ENCODE measurements around the gene AGAP2. TPM values are rescaled to one million over a fixed set of nuclear protein-coding genes. Genes with fewer than 3 reads are reported as not detected.
"Not testable (repeated sequence)": the region's sequence is repeated elsewhere in the genome, so short reads cannot be mapped to it uniquely, and the experiment has no call there.

Gene AGAP2
- total RNA-seq, 1 donor from 2014 or later, result 28.2 TPM

GRCh38 chr12:57724003-57724935, 14.3 kb downstream of the AGAP2 start:
- DNase-seq, result no peak
- intact Hi-C loops (cut with micrococcal nuclease), result no loop called here
- Mint-ChIP-seq H3K27me3 (no peaks in the 10 kb centered on the region), H3K9me3 (no peaks in the 10 kb centered on the region), H3K36me3 (ENCODE audit: low read depth) (peaks cover 39% of the 10 kb centered on the region), H3K27ac (peak overlapping the region; percentile 51), H3K4me1 (no peaks in the 10 kb centered on the region), H3K4me3 (no peak overlapping the region)

DNA sequence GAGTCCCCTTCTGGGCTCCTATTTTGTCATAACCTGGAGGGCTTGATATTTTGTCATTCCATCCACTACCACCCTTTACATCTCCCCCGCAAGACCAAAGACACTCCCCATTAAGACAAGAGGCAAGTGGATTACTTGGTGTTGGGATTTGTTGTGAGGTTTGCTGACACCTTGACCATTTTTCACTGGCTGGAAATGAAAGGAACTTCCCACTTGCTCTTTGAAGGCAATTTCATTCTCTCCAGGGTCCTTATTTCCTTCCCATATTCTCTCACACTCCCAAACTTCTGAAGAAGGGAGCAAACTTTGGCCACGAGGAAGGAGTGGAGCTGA, 14.9 kb downstream of the AGAP2 start:
- H3K9me3 Mint-ChIP-seq, result no peaks in the 10 kb centered on the region
- H3K36me3 Mint-ChIP-seq (ENCODE audit: low read depth), result peaks cover 42% of the 10 kb centered on the region
- H3K4me3 Mint-ChIP-seq, result no peak overlapping the region
- H3K27me3 Mint-ChIP-seq, result no peaks in the 10 kb centered on the region
- no peaks in the 10 kb centered on the region for H3K4me1 Mint-ChIP-seq
- H3K27ac Mint-ChIP-seq, result peak overlapping the region; percentile 17
- intact Hi-C loops (cut with micrococcal nuclease), result no loop called here
- DNase-seq, result no peak

DNA sequence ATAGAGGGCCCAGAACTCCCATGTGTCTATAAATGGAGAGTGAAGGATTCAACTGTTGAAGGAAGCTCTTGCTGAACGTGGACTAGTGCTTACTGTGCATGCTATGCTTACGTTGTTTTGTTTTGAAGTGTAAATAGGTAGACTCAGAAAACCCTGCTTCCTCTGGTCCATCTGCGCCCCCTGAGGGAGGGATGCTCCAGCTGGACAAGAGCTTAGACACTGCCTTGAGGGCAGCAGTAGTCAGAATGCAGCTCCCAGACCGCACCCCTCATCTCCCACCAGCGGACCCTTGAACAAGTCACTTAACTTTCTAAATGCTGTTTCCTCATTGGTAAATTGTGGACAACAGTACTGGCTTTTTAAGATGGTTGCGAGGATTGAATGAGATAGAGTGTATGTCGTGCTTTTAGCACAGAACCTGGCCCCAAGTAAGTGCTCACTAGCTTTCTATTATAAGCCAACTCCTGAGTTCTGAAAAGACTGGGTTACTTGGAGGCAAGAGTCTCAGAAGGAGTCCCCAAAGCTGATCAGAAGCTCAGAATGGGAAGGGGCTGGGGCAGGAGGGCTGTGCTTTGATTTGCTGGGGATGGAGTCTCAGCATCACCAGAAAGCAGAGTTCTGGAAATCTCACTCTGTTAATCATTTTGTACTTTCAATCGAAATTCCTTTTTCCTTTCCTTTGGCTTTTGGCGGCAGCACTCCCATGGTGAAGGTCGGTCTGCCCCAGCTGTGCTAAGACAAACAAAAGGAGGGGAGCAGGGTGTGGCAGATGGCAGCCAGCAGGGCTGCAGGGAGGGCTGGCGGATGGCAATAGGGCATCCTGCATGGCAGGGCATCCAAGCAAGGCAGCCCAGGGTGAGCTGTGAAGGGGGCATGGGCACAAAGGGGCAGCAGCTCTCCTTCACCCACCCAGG, 15.6 kb downstream of the AGAP2 start:
- Mint-ChIP-seq H3K9me3 (no peaks in the 10 kb centered on the region), H3K4me3 (no peak overlapping the region), H3K36me3 (ENCODE audit: low read depth) (peaks cover 43% of the 10 kb centered on the region), H3K4me1 (no peaks in the 10 kb centered on the region), H3K27me3 (no peaks in the 10 kb centered on the region), H3K27ac (no peak overlapping the region)
- DNase-seq, result no peak
- intact Hi-C loops (cut with micrococcal nuclease), result no loop called here

GRCh38 chr12:57721846-57722608, 16.5 kb downstream of the AGAP2 start:
- DNase-seq, H3K4me1 Mint-ChIP-seq: not testable (repeated sequence)
- H3K27ac Mint-ChIP-seq, result peak overlapping the region; percentile 10

DNA sequence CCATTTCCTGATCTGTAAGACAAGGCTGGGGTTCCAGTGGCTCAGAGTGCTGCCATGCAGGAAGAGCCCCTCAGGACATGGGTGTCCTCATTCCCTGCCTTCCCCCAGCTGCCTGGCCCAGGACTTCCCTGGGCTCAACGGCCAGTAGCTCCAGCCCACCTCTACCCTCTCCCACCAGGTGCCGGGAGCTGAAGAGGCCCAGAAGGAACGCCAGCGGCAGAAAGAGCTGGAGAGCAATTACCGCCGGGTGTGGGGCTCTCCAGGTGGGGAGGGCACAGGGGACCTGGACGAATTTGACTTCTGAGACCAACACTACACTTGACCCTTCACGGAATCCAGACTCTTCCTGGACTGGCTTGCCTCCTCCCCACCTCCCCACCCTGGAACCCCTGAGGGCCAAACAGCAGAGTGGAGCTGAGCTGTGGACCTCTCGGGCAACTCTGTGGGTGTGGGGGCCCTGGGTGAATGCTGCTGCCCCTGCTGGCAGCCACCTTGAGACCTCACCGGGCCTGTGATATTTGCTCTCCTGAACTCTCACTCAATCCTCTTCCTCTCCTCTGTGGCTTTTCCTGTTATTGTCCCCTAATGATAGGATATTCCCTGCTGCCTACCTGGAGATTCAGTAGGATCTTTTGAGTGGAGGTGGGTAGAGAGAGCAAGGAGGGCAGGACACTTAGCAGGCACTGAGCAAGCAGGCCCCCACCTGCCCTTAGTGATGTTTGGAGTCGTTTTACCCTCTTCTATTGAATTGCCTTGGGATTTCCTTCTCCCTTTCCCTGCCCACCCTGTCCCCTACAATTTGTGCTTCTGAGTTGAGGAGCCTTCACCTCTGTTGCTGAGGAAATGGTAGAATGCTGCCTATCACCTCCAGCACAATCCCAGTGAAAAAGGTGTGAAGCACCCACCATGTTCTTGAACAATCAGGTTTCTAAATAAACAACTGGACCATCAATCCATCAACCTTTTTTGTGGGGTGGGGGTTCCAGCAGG, 17.6 kb downstream of the AGAP2 start:
- intact Hi-C loops (cut with micrococcal nuclease), result no loop called here
- Mint-ChIP-seq H3K4me1 (no peaks in the 10 kb centered on the region), H3K9me3 (no peaks in the 10 kb centered on the region), H3K27ac (no peak overlapping the region), H3K36me3 (ENCODE audit: low read depth) (peaks cover 43% of the 10 kb centered on the region), H3K27me3 (no peaks in the 10 kb centered on the region), H3K4me3 (no peak overlapping the region)
- DNase-seq, result no peak

More at GRCh38 chr12:57721846-57722608, 16.5 kb downstream of the AGAP2 start:
- H3K36me3 Mint-ChIP-seq (ENCODE audit: low read depth), result peaks cover 43% of the 10 kb centered on the region
- H3K27me3 Mint-ChIP-seq; intact Hi-C loops (cut with micrococcal nuclease); H3K9me3 Mint-ChIP-seq; H3K4me3 Mint-ChIP-seq: not testable (repeated sequence)

DNA sequence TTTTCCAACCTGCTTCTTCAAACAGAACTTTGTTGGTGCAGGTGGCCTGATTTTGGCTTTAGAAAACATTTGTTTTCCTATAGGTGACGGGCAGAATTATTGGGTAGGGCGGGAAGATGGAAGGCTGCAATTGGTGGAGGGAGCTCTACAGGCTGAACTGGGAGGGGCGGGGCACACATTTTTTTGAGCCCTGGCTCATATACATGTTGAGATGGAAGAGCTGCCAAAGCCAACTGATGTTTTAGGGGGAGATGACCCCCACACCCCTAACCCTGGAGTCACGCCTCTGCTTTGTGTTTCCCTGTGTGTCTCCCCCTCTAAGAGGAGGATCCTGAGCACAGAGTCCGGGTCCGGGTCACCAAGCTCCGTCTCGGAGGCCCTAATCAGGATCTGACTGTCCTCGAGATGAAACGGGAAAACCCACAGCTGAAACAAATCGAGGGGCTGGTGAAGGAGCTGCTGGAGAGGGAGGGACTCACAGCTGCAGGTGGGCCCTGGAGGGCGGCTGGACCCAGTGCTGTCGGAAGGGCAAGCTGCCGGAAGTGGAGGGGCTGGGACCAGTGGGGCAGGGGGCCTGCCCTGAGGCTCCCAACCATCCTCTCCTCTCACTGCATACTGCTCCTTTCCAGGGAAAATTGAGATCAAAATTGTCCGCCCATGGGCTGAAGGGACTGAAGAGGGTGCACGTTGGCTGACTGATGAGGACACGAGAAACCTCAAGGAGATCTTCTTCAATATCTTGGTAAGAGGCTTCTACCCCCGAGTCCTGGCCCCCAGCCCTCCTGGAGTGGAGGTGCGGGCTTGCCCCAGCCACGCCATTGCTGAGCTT, 18.6 kb downstream of the AGAP2 start:
- no peak overlapping the region for H3K4me3 Mint-ChIP-seq
- H3K4me1 Mint-ChIP-seq, result no peaks in the 10 kb centered on the region
- H3K9me3 Mint-ChIP-seq, result no peaks in the 10 kb centered on the region
- H3K27ac Mint-ChIP-seq, result no peak overlapping the region
- intact Hi-C loops (cut with micrococcal nuclease), result no loop called here
- no peaks in the 10 kb centered on the region for H3K27me3 Mint-ChIP-seq
- DNase-seq, result no peak
- peaks cover 46% of the 10 kb centered on the region for H3K36me3 Mint-ChIP-seq (ENCODE audit: low read depth)

DNA sequence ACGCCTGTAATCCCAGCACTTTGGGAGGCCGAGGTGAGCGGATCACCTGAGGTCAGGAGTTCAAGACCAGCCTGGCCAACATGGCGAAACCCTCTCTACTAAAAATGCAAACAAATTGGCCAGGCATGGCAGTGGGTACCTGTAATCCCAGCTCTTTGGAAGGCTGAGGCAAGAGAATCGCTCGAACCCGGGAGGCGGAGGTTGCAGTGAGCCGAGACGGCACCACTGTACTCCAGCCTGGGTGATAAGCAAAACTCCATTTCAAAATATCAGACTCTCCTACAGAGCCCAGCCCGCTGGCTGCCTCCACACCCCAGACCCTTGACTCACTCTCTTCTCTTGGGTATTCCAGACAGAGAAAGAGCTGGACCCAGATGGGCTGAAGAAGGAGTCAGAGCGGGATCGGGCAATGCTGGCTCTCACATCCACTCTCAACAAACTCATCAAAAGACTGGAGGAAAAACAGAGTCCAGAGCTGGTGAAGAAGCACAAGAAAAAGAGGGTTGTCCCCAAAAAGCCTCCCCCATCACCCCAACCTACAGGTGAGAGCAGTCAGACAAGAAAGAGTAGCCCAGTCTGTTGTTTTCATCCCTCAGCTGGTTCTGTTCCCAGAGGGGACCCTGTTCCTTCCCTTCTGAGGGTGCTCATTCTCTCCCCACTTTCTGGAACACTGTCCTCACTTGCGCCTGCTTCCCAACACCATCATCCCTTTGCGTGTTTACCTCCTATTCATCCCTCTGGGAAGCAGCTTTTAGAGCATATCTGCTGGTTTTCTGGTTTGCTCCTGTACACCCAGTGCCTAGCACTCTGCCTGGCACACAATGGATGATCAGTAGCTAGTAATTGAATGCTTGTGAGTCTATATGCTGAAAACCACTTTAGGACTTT, 19.7 kb downstream of the AGAP2 start:
- peaks cover 43% of the 10 kb centered on the region for H3K36me3 Mint-ChIP-seq (ENCODE audit: low read depth)
- no peak overlapping the region for H3K27ac Mint-ChIP-seq
- no peaks in the 10 kb centered on the region for H3K9me3 Mint-ChIP-seq
- intact Hi-C loops (cut with micrococcal nuclease), result no loop called here
- H3K4me1 Mint-ChIP-seq, result no peaks in the 10 kb centered on the region
- H3K27me3 Mint-ChIP-seq, result no peaks in the 10 kb centered on the region
- H3K4me3 Mint-ChIP-seq, result no peak overlapping the region
- DNase-seq, result no peak

- peaks cover 45% of the 10 kb centered on the region for H3K36me3 Mint-ChIP-seq (ENCODE audit: low read depth)
- no peaks in the 10 kb centered on the region for H3K4me1 Mint-ChIP-seq
- H3K27ac Mint-ChIP-seq, result no peak overlapping the region
- DNase-seq, result no peak
- H3K9me3 Mint-ChIP-seq, result no peaks in the 10 kb centered on the region
- H3K4me3 Mint-ChIP-seq, result no peak overlapping the region
- H3K27me3 Mint-ChIP-seq, result no peaks in the 10 kb centered on the region
- intact Hi-C loops (cut with micrococcal nuclease), result no loop called here
These were observed 20.5 kb downstream of the AGAP2 start for GRCh38 chr12:57717846-57718640.

GRCh38 chr12:57717131-57717530, 21.4 kb downstream of the AGAP2 start:
- Mint-ChIP-seq H3K4me3 (no peak overlapping the region), H3K27me3 (no peaks in the 10 kb centered on the region), H3K27ac (no peak overlapping the region), H3K36me3 (ENCODE audit: low read depth) (peaks cover 47% of the 10 kb centered on the region), H3K9me3 (no peaks in the 10 kb centered on the region), H3K4me1 (no peaks in the 10 kb centered on the region)
- intact Hi-C loops (cut with micrococcal nuclease), result no loop called here
- no peak for DNase-seq

- no peak overlapping the region for H3K4me3 Mint-ChIP-seq
- no peaks in the 10 kb centered on the region for H3K27me3 Mint-ChIP-seq
- peaks cover 50% of the 10 kb centered on the region for H3K36me3 Mint-ChIP-seq (ENCODE audit: low read depth)
- no peak overlapping the region for H3K27ac Mint-ChIP-seq
- DNase-seq, result no peak
- no peaks in the 10 kb centered on the region for H3K4me1 Mint-ChIP-seq
- intact Hi-C loops (cut with micrococcal nuclease), result no loop called here
- no peaks in the 10 kb centered on the region for H3K9me3 Mint-ChIP-seq
These were observed 22.2 kb downstream of the AGAP2 start for GRCh38 chr12:57716305-57716704.

GRCh38 chr12:57715786-57716185, 22.8 kb downstream of the AGAP2 start:
- H3K36me3 Mint-ChIP-seq (ENCODE audit: low read depth), result peaks cover 47% of the 10 kb centered on the region
- H3K27me3 Mint-ChIP-seq, result no peaks in the 10 kb centered on the region
- no peak overlapping the region for H3K27ac Mint-ChIP-seq
- DNase-seq, result no peak
- intact Hi-C loops (cut with micrococcal nuclease), result no loop called here
- H3K4me1 Mint-ChIP-seq, result no peaks in the 10 kb centered on the region
- H3K4me3 Mint-ChIP-seq, result no peak overlapping the region
- H3K9me3 Mint-ChIP-seq, result no peaks in the 10 kb centered on the region

Measured in activated CD4-positive, alpha-beta T cell treated with anti-CD3 and anti-CD28 coated beads, Interleukin-2, amount 10 ng/mL, durations not matched to agents 24 days and 14 days (primary cell).